ENCODE data around the gene ZFP69.

- TF ChIP-seq CTCF (IDR thresholded peaks at IDR 0.05): no peak
- no peak for TF ChIP-seq EZH2 (IDR thresholded peaks at IDR 0.05)
- TF ChIP-seq EZH2phosphoT487 (IDR thresholded peaks at IDR 0.05): no peak
Measured at GRCh38 chr1:40435876-40436275, 41.2 kb upstream of the ZFP69 start.
